GM10847 (cell line): ENCODE measurements around the gene CCT5.

Source experiments
- POLR2A ChIP-seq: IDR thresholded peaks from 2 replicates; pipeline ENCODE4 v1.6.1; 2011; ENCODE audit not compliant: insufficient read length; ENCODE audit errors: extremely low read depth

CCT5 gene

DNA sequence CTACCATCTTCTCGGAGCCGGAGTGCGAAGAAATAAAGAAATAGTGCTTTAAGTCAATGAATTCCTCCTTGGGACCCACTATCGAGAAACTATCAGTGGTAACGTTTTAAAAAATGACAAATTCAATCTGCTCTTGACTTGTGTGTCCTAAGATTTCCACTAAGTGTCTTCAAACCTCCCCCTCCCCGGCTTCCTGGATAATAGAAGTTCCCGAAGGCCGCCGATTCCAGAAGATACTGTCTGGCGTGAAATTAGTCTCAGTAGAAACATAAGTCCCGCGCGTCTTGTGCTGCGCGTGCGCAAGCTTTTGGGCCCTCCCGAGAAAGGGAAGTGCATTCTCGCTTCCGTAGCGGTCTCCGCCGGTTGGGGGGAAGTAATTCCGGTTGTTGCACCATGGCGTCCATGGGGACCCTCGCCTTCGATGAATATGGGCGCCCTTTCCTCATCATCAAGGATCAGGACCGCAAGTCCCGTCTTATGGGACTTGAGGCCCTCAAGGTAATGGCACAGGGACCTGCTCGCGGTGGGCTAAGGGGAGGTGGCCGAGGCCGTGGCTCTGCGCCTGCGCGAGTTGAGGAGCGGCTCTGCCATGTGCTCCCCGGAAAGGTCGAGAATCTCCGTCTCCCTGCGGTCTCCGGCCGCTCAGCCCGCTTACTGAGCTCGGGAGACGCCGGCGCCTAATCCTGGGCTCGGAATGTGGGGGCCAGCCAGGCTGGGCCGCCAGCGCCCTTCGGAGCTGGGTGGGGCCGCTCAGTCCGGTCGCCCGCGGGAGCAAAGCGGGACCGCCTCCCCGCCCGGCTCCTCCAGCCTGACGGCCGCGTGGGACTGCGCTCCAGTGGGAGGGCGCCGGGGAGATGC is at the start of gene CCT5:
CCT5 (plus strand) TSS at position 333 of the 858 bp plus-strand sequence; CDS start at position 394, 61 bp downstream.
- TF ChIP-seq POLR2A, result peak; percentile 83

DNA sequence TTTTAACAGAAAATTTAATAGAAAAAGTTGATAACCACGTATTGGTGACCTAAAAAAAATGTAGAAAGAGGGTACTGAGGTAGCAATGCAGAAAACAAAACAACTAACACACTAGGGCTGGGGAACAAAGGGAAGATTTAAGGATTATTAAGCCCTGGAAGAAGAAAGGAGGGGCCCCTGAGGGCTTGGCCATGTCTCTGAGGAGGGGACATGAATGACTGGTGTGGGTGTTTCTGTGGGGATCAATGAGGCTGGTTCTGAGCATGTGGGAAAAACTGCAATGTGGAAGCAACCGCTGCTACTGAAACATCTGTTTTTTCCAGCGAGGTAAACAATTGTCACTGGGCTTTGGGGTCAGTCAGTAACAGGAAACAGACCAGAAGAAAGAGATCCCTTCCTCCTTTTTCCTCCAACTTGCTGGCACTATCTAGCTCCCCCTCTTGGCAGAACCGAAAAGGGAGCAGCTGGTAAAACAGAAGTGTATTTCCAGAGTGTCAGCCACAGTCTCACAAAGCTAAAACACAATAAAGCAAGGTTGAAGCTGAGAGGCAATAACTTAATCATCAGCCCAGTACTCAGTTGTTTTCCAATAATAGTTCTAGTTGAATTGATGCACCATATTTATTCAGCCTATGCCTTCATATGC is 48.7 kb upstream of the CCT5 start:
- no peak for TF ChIP-seq POLR2A

DNA sequence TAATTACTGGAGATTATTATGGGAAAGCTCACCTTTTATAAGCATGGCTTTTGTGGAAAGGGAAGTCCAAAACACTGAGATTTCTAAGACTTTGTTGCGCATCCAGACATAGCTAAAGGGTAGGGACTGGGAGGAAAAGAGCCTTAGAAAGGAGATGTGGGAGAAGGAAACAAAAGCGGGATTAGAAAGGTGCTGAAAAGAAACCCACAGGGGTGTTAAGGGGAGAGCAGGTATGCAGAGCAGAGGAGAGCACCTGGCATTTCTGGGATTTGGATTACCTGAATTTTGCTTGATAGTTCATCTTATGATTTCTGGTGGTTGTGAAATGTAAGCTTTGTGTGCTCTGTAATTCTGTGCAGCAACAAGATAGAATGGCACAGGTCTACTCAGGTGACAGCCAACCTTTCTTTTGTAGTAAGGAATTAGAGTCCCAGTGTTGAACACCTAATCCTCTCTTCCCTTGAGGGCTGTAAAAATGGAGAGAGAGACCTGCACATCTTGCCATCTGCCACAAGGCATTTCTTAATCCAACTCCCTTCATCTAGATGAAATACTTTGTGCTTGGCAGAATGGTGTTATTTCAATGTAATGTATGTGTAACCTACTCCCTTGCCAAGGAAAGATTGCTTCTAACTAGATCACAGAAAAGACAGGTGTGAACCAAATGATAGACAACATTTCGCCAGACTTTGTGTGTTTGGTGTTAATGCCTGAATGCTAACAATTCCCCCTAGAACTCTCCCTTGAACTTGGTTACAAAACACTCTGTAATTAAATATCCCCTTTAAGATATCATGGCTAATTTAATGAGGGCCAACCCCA is 47.8 kb upstream of the CCT5 start:
- no peak for TF ChIP-seq POLR2A

GRCh38 chr5:10209004-10209403 is 41.1 kb upstream of the CCT5 start:
- no peak for TF ChIP-seq POLR2A

DNA sequence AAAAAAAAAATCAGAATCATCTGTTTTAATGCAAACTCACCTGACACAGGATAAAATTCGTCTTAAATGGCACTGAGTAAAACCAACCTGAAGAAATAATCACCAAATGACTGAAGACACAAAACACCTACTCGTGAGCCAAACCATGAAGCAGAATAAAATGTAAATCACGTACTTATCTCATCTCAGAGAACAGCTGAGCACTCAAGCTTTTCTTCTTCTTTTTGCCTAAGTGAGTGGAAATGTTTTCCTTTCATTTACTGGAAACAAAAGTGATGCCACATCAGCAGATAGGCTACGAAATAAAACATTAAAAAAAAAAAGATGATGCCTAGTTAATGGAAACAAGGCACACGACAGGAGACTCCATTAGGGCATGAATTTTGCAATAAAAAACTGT is 36.8 kb upstream of the CCT5 start:
- TF ChIP-seq POLR2A, result no peak

- TF ChIP-seq POLR2A, result no peak
Observed at GRCh38 chr5:10214041-10214440, 36.0 kb upstream of the CCT5 start.

GRCh38 chr5:10215366-10215765 is 34.7 kb upstream of the CCT5 start:
- no peak for TF ChIP-seq POLR2A

GRCh38 chr5:10216107-10216506 is 34.0 kb upstream of the CCT5 start:
- TF ChIP-seq POLR2A, result no peak

GRCh38 chr5:10218658-10219057 is 31.4 kb upstream of the CCT5 start:
- TF ChIP-seq POLR2A, result no peak

DNA sequence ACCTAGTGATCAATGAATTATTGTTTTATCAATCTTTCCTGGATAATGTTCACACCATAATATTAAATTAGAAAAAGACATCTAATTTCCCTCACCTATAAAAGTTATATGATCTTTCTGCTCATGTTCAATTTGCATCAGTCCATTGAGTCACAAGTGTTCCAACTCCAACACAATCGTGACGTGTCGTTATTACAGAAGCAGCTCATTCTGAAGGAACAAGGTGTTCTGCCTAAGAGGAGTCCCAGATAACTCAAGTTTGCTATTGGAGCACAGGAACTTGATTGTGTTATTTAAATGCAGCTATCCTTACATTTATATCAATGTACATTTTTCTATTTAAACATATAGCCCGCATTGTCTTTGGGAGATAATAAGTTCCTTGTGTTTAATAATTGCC is 31.0 kb upstream of the CCT5 start:
- no peak for TF ChIP-seq POLR2A

DNA sequence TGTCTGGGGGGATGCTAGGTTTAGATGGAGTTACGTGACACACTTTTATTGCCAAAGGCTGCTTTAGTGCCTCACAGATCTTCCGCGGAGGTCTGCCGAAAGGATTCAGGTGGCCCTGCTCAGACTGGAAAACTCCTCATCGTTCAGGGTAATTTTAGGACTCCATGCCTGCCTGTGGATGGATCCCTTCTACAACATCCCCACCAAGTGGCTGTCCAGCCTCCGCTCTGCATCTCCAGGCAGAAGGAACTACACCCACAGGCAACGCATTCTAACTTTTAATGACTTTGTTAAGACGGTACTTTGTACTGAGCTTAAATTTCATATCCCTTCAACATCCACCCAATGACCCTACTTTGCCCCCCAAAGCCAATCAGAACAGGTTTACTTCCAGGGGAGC is 29.8 kb upstream of the CCT5 start:
- no peak for TF ChIP-seq POLR2A

DNA sequence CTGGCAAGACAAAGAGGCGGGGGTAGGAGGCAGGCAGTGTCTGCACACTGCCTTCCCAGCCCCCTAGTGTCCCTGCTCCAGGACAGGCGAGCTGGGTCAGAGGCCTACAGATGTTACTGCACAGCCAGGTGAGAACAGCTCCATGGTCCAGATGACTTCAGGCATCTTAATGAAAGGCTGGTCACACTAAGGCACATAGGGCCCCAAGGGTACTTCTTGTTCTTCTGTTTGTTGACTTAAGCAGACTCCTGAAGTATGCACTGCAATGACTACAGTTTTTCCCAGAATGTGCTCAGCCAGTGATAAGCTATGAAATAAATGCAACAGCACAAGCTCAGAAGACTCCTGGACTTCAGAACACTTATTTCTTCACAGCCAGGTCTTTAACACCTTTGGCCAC is 27.8 kb upstream of the CCT5 start:
- no peak for TF ChIP-seq POLR2A

GRCh38 chr5:10227379-10227778 is 22.7 kb upstream of the CCT5 start:
- no peak for TF ChIP-seq POLR2A

DNA sequence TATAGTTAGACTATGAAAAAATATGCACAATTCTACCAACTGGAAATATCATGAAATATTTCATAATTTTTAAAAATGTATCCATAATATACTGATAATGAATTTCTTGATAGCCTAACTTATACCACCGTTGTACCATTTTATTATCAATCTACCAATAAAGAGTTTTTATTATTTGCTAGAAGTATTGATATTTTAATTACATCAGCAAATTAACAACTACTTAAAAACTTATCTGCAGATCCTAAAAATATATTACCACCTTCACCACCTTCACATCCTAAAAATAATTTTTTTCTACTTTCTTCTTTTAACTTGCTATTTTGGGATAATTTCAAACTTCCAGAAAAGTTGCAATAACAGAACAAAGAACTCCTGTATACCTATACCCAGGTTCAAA is 21.8 kb upstream of the CCT5 start:
- TF ChIP-seq POLR2A, result no peak

GRCh38 chr5:10229306-10230048 is 20.6 kb upstream of the CCT5 start:
- TF ChIP-seq POLR2A, result no peak

DNA sequence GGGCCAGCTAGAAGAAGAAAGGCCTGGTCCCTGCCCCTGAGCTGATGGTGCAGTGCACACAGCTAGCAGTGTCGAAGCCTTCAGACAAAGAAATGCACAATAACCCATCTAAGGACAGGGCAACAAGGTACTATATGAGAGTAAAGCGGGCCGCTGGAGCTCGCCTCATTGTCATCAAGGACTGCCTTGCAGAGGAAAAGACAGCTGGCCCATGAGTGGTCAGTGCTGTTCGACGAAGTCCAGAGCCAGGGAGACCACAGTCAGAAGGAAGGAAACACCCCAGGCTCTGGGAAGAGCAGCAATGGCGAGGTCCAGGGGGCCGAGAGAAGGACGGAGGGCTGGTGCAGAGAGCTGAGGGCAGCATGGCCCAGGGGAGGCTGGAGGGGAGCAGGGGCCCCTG is 17.7 kb upstream of the CCT5 start:
- TF ChIP-seq POLR2A, result no peak

- TF ChIP-seq POLR2A, result no peak
Observed at GRCh38 chr5:10233011-10233410, 17.1 kb upstream of the CCT5 start.
